Measurements from ENCODE around the gene SUCLA2. TPM values are rescaled to one million over a fixed set of nuclear protein-coding genes. Genes with fewer than 3 reads are reported as not detected.

The SUCLA2 gene
- total and polyA plus RNA-seq, 9 of the 15 experiments (the other 6 are each of a cell fraction or from before 2014, with no cell fraction given) = 23.3 to 52.9 (median 35.8) TPM

GRCh38 chr13:48028066-48028465 is 27.0 kb upstream of the SUCLA2 start:
- BruUV-seq (replicated peaks) = no TSS peak
- Histone ChIP-seq H3K27ac (ENCODE audit: extremely low read depth, low read depth, low read length) (no peak overlapping the region), H3K36me3 (ENCODE audit: control insufficient read depth, insufficient read depth, low read length) (no peaks in the 10 kb centered on the region), H4K20me1 (replicated peaks; ENCODE audit: control insufficient read depth, insufficient read depth, low read length) (no peaks in the 10 kb centered on the region), H3K9me3 (replicated peaks; ENCODE audit: control insufficient read depth, insufficient read depth, low read depth, low read length) (no peaks in the 10 kb centered on the region), H3K9ac (ENCODE audit: insufficient read depth in 1 of 2, low read depth in 2 of 2, low read length in 2 of 2) (no peak overlapping the region), H2AFZ (ENCODE audit: low read depth, low read length) (no peak overlapping the region), H3K4me3 (no peak overlapping the region), H3K27me3 (ENCODE audit: control insufficient read depth in 2 of 2, insufficient read depth in 2 of 2, low read length in 2 of 2) (no peaks in the 10 kb centered on the region), H3K4me2 (ENCODE audit: insufficient read depth, low read length) (no peak overlapping the region), H3K79me2 (ENCODE audit: control insufficient read depth, insufficient read depth, low read length) (no peaks in the 10 kb centered on the region), H3K4me1 (replicated peaks in 1 of 2; ENCODE audit: control insufficient read depth in 2 of 2, insufficient read depth in 2 of 2, low read length in 2 of 2) (no peaks in the 10 kb centered on the region), H3K9me1 (ENCODE audit: control insufficient read depth, insufficient read depth, low read length) (no peaks in the 10 kb centered on the region)
- TF ChIP-seq, protein P1, sequence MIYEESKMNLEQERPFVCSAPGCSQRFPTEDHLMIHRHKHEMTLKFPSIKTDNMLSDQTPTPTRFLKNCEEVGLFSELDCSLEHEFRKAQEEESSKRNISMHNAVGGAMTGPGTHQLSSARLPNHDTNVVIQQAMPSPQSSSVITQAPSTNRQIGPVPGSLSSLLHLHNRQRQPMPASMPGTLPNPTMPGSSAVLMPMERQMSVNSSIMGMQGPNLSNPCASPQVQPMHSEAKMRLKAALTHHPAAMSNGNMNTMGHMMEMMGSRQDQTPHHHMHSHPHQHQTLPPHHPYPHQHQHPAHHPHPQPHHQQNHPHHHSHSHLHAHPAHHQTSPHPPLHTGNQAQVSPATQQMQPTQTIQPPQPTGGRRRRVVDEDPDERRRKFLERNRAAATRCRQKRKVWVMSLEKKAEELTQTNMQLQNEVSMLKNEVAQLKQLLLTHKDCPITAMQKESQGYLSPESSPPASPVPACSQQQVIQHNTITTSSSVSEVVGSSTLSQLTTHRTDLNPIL (CRISPR knock-in tag; IDR thresholded peaks at IDR 0.05) = no peak
- TF ChIP-seq ZNF311 (CRISPR knock-in tag; IDR thresholded peaks at IDR 0.05) (no peak), GABPB1 (CRISPR knock-in tag; IDR thresholded peaks at IDR 0.05) (no peak), GTF2E2 (tag; IDR thresholded peaks at IDR 0.05) (no peak), PTBP1 (IDR thresholded peaks at IDR 0.05; ENCODE audit: low read depth, low read length) (no peak), RNF2 (IDR thresholded peaks at IDR 0.05) (no peak), NR2C2 (CRISPR knock-in tag; IDR thresholded peaks at IDR 0.05) (no peak), NR2C2 (tag; IDR thresholded peaks at IDR 0.05) (no peak), MTA2 (IDR thresholded peaks at IDR 0.05; ENCODE audit: low read depth) (no peak), ZFPM2 (CRISPR knock-in tag; IDR thresholded peaks at IDR 0.05) (no peak), AFF4 (CRISPR knock-in tag; IDR thresholded peaks at IDR 0.05) (no peak), IRF2 (CRISPR knock-in tag; IDR thresholded peaks at IDR 0.05) (no peak)
- DNase-seq (ENCODE audit: extremely low read depth in 1 of 4, low spot score in 3 of 4) (no peak), ATAC-seq (no peak), FAIRE-seq (no peak)
- ChIA-PET POLR2A (interaction anchor here (0.6 kb wide), 1 partner anchor 554 kb away, joined by 3 read pairs; no protein-coding TSS in a partner anchor), CTCF (ENCODE audit: low intra/inter-chr PET ratio) (no interaction called here)
- intact Hi-C loops (cut with micrococcal nuclease) = no loop called here
- in situ Hi-C loops (cut with MboI) = no loop called here

Measured in K562 (cell line).